GM10248 (cell line): ENCODE data around the gene DES.

ENCODE experiments used
- CTCF ChIA-PET: fragments of 300-600 bp; sonication (Branson Sonifier 250); formaldehyde crosslinking; extraction: SDS; loops from one replicate; lab custom pipeline; 2021; ENCODE audit warnings: antibody characterized with exemption; lab: Yijun Ruan, JAX
- POLR2A ChIA-PET: fragments of 350-650 bp; sonication (Branson Sonifier 250); formaldehyde crosslinking; extraction: SDS; loops from one replicate; lab custom pipeline; 2020; ENCODE audit warnings: antibody characterized with exemption; lab: Yijun Ruan, JAX
- DNase-seq: peaks from one replicate; pipeline ENCODE4 v3.0.0; 2012; ENCODE audit errors: extremely low spot score
- CTCF ChIP-seq: IDR thresholded peaks from 2 replicates; pipeline ENCODE4 v1.5.1; 2012; ENCODE audit warnings: mild to moderate bottlenecking, low read depth; ENCODE audit errors: extremely low read depth, missing control alignments, control extremely low read depth

Gene DES

GRCh38 chr2:219466816-219467735 is 48.9 kb downstream of the DES start:
- ChIA-PET POLR2A (no interaction called here), CTCF (interaction anchor here (0.9 to 2.0 kb wide), 6 partner anchors 8 to 74 kb away, joined by 3 to 10 read pairs (median 4); a partner anchor contains a TSS)
- TF ChIP-seq CTCF, result no peak
- DNase-seq, result no peak

- no peak for DNase-seq
- no peak for TF ChIP-seq CTCF
- POLR2A ChIA-PET, result no interaction called here
- CTCF ChIA-PET, result interaction anchor here (0.7 to 2.0 kb wide), 7 partner anchors 8 to 73 kb away, joined by 3 to 10 read pairs (median 3); a partner anchor contains a TSS
Measured at GRCh38 chr2:219467736-219468075, 49.5 kb downstream of the DES start.

GRCh38 chr2:219468410-219469185 is 50.4 kb downstream of the DES start:
- TF ChIP-seq CTCF, result no peak
- CTCF ChIA-PET, result interaction anchor here (0.7 to 2.0 kb wide), 6 partner anchors 7 to 72 kb away, joined by 3 to 10 read pairs (median 4); a partner anchor contains a TSS
- DNase-seq, result no peak
- POLR2A ChIA-PET, result no interaction called here

- no peak for DNase-seq
- TF ChIP-seq CTCF, result no peak
- ChIA-PET POLR2A (no interaction called here), CTCF (interaction anchor here (1.1 to 10.1 kb wide), 4 partner anchors 10 to 72 kb away, joined by 3 to 77 read pairs (median 8); no protein-coding TSS in a partner anchor)
Measured at GRCh38 chr2:219469186-219469724, 51.1 kb downstream of the DES start.

- ChIA-PET CTCF (interaction anchor here (1.0 to 10.1 kb wide), 3 partner anchors 11 to 59 kb away, joined by 3 to 77 read pairs (median 3); no protein-coding TSS in a partner anchor), POLR2A (no interaction called here)
- TF ChIP-seq CTCF, result no peak
- no peak for DNase-seq
Measured at GRCh38 chr2:219470429-219470828, 52.3 kb downstream of the DES start.
